ENCODE data around the gene MRPS7. TPM values are rescaled to one million over a fixed set of nuclear protein-coding genes. Genes with fewer than 3 reads are reported as not detected.

The MRPS7 gene
- total RNA-seq, 1 donor from 2014 or later = 83.5 TPM

GRCh38 chr17:75228305-75228704 is 33.4 kb upstream of the MRPS7 start:
- Histone ChIP-seq H3K36me3 (ENCODE audit: control insufficient read depth, insufficient read depth, low read length) (peaks cover 34% of the 10 kb centered on the region), H3K27me3 (ENCODE audit: control insufficient read depth, insufficient read depth, low read length) (no peaks in the 10 kb centered on the region), H3K4me3 (ENCODE audit: low read depth, low read length) (no peak overlapping the region)
- no peak for FAIRE-seq
- TF ChIP-seq CTCF (IDR thresholded peaks at IDR 0.05; ENCODE audit: insufficient read depth, low read length, severe bottlenecking) = no peak
- no peak for DNase-seq (ENCODE audit: low read depth)

- Histone ChIP-seq H3K27me3 (ENCODE audit: control insufficient read depth, insufficient read depth, low read length) (no peaks in the 10 kb centered on the region), H3K36me3 (ENCODE audit: control insufficient read depth, insufficient read depth, low read length) (peaks cover 34% of the 10 kb centered on the region), H3K4me3 (ENCODE audit: low read depth, low read length) (no peak overlapping the region)
- no peak for TF ChIP-seq CTCF (IDR thresholded peaks at IDR 0.05; ENCODE audit: insufficient read depth, low read length, severe bottlenecking)
- FAIRE-seq (no peak), DNase-seq (ENCODE audit: low read depth) (no peak)
Observed at GRCh38 chr17:75228847-75229246, 32.8 kb upstream of the MRPS7 start.

DNA sequence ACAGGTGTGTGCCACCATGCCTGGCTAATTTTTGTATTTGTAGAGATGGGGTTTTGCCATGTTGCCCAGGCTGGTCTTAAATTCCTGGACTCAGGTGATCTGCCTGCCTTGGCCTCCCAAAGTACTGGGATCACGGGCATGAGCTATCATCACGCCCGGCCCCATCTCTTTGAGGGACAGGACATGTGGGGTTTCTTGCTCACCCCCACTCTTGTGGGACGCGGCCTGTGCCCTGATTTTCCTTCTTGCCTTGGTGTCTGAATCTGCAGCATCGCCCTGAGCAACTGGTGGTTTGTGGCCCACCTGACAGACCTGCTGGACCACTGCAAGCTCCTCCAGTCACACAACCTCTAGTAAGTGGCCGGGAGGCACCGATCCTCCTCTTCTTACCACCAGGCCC is 30.6 kb upstream of the MRPS7 start:
- Histone ChIP-seq H3K36me3 (ENCODE audit: control insufficient read depth, insufficient read depth, low read length) (peaks cover 33% of the 10 kb centered on the region), H3K27me3 (ENCODE audit: control insufficient read depth, insufficient read depth, low read length) (no peaks in the 10 kb centered on the region), H3K4me3 (ENCODE audit: low read depth, low read length) (no peak overlapping the region)
- FAIRE-seq (no peak), DNase-seq (ENCODE audit: low read depth) (no peak)
- TF ChIP-seq CTCF (IDR thresholded peaks at IDR 0.05; ENCODE audit: insufficient read depth, low read length, severe bottlenecking) = no peak

DNA sequence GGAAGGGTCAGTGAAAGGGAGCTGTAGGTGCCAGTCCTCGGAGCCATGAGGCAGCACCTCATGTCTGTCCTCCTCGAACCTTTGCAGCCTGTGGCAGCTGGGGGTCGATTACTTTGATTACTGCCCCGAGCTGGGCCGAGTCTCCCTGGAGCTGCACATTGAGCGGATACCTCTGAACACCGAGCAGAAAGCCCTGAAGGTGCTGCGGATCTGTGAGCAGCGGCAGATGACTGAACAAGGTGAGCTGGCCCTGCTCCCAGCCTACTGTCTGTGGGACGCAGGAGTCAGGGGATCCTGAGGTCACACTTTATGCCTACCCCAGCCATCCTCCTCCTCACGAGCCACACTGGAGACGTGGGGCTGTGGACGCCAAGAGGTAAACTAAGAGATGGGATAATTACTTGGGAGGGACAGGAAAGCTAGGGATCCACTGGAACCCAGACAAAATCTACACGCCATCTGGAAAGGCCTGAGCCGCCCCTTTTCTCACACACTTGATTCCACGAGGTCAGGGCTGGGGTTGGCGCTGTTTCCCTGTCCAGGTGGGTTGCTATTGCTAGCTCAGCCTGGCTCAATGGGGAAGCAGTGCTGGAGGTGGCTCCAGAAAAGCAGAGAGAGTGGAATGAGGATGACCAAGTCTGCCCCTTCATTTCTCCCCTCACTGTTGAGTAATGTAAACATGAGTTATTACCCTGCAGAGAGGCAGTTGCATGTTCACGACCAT is 29.8 kb upstream of the MRPS7 start:
- peaks cover 32% of the 10 kb centered on the region for H3K36me3 ChIP-seq (ENCODE audit: control insufficient read depth, insufficient read depth, low read length)
- FAIRE-seq = no peak

DNA sequence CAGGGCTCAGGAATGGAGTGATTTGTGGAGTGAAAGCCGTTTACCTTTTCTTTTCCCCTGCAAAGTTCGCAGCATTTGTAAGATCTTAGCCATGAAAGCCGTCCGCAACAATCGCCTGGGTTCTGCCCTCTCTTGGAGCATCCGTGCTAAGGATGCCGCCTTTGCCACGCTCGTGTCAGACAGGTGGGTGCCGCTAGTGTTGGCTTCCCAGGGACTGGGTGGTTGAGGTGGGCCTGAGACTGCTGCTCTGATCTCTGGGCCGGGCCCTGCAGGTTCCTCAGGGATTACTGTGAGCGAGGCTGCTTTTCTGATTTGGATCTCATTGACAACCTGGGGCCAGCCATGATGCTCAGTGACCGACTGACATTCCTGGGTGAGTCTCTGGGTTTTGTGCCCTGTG is 28.9 kb upstream of the MRPS7 start:
- TF ChIP-seq CTCF (IDR thresholded peaks at IDR 0.05; ENCODE audit: insufficient read depth, low read length, severe bottlenecking) = no peak
- DNase-seq (ENCODE audit: low read depth) (no peak), FAIRE-seq (no peak)
- Histone ChIP-seq H3K4me3 (ENCODE audit: low read depth, low read length) (no peak overlapping the region), H3K27me3 (ENCODE audit: control insufficient read depth, insufficient read depth, low read length) (no peaks in the 10 kb centered on the region), H3K36me3 (ENCODE audit: control insufficient read depth, insufficient read depth, low read length) (peaks cover 36% of the 10 kb centered on the region)

More for the DNA sequence above, 29.8 kb upstream of the MRPS7 start:
- no peaks in the 10 kb centered on the region for H3K27me3 ChIP-seq (ENCODE audit: control insufficient read depth, insufficient read depth, low read length)
- TF ChIP-seq CTCF (IDR thresholded peaks at IDR 0.05; ENCODE audit: insufficient read depth, low read length, severe bottlenecking) = no peak
- no peak overlapping the region for H3K4me3 ChIP-seq (ENCODE audit: low read depth, low read length)
- DNase-seq (ENCODE audit: low read depth) = no peak
